ENCODE data around the gene MPI.

GRCh38 chr15:74868059-74868458 lies 21.8 kb upstream of the MPI start:
- no peak for TF ChIP-seq CTCF (conservative IDR thresholded peaks at IDR 0.05 in 1 of 2, IDR thresholded peaks at IDR 0.05 in 1 of 2; ENCODE audit: extremely low read depth in 1 of 2, insufficient read depth in 1 of 2, low read depth in 1 of 2, low read length in 2 of 2)
- TF ChIP-seq EZH2 (IDR thresholded peaks at IDR 0.05; ENCODE audit: borderline replicate concordance, low read length), result no peak
